Mucosa of gallbladder (tissue), 1 donor: ENCODE data around the gene ESAM. TPM values are rescaled to one million over a fixed set of nuclear protein-coding genes. Genes with fewer than 3 reads are reported as not detected.
A peak's percentile ranks its signal among the peaks of the same experiment; 100 is the strongest.

Experiments used
- DNase-seq: peaks from one replicate; pipeline ENCODE4 v3.0.0-alpha.2; 2020; ENCODE audit warnings: low spot score
- total RNA-seq: library from RNA; stranded (reverse); gene quantifications from one replicate; pipeline ENCODE4 v1.2.1, GENCODE V29; 2021
- donor health status: DM: no; HTN: no; CAD: no.

Gene ESAM, protein sequence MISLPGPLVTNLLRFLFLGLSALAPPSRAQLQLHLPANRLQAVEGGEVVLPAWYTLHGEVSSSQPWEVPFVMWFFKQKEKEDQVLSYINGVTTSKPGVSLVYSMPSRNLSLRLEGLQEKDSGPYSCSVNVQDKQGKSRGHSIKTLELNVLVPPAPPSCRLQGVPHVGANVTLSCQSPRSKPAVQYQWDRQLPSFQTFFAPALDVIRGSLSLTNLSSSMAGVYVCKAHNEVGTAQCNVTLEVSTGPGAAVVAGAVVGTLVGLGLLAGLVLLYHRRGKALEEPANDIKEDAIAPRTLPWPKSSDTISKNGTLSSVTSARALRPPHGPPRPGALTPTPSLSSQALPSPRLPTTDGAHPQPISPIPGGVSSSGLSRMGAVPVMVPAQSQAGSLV
- total RNA-seq: 22.0 TPM

DNA sequence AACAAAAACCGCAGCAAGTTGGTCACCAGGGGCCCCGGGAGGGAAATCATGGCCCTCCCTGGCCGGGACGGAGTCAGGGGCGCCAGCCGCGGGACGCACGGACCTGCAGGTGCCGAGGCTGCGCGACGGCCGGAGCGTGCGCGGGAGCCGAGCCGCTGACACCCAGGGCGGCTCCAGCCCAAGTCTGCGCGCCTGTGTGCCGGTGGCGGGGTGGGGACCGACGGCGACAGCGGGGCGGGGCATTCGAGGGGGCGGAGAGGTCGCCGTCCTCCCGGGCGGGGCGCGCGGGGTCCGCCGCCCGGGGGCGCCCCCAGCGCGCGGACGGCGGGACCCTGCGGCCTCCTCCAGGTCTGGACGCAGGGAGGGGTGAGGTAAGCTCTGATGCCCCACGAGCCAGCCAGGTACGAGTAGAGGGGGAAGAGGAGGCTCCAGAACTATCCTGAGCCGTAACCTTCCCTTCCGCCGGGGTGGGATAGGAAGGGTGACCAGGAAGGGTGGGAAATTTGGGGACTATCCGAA is at the start of gene ESAM:
Gene ESAM, minus strand, starts transcription at position 186 of the 519 bp plus-strand sequence. Its CDS starts 136 bp downstream, at position 50.
- DNase-seq: no peak

DNA sequence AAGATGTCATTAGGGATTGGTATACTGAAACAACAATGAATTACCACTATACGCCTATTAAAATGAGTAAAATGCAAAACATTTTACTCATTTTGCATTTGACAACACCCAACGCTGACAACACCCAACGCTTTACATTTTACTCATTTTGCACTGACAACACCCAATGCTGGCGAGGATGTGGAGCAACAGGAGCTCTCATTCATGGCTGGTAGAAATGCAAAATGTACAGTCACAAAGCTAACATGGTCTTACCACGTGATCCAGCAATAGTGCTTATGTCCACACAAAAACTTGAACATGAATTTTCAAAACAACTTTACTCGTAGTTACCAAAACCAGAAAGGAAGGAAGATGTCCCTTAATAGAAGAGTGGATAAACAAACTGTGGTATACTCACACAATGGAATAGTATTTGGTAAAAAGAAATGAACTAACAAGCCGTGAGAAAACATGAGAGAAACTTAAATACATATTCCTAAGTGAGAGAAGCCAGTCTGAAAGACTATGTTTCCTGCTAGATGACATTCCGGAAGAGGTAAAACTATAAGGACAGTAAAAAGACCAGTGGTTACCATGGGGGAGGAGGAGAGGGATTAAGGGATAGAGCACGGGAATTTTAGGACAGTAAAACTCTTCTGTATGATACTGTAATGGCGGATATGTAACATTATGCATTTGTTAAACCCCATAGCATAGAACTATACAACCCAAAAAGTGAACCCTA is 49.5 kb upstream of the ESAM start:
- no peak for DNase-seq

- DNase-seq: no peak
These were observed 45.7 kb upstream of the ESAM start for GRCh38 chr11:124807660-124808270.

DNA sequence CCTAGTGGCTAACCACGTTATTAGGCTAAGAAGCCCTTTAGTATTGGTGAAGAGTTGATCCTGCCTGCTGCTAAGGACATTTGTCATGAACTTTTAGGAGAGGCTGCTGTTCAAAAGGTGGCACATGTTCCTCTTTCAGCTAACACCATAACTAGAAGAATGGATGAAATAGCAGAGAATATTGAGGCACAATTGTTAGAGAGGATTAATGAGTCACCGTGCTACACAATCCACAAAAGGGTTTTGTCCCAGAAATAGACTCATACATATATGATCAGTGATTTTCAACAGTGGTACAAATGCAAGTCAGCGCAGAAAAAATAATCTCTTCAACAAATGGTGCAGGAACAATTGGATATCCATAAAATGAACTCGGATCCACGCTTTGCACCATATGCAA is 45.1 kb upstream of the ESAM start:
- DNase-seq: no peak

DNA sequence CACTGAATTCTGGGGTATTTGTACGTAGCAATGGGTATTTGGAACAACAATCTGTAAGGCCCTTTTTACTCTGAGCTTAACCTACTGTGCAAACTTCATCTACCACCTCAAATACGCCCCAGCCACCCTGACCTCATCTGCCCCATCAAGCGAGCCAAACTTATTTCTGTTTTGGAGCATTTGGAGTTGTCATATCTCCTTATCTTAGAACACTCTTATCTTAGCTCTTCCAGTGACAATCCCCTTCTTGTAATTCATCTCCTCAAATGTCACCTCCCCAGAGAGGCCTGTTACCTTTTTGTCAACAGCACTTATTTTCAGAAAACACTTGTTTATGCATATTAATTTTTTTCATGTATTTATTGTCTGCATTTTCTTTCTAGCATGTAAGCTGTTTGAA is 42.8 kb upstream of the ESAM start:
- DNase-seq: no peak

DNA sequence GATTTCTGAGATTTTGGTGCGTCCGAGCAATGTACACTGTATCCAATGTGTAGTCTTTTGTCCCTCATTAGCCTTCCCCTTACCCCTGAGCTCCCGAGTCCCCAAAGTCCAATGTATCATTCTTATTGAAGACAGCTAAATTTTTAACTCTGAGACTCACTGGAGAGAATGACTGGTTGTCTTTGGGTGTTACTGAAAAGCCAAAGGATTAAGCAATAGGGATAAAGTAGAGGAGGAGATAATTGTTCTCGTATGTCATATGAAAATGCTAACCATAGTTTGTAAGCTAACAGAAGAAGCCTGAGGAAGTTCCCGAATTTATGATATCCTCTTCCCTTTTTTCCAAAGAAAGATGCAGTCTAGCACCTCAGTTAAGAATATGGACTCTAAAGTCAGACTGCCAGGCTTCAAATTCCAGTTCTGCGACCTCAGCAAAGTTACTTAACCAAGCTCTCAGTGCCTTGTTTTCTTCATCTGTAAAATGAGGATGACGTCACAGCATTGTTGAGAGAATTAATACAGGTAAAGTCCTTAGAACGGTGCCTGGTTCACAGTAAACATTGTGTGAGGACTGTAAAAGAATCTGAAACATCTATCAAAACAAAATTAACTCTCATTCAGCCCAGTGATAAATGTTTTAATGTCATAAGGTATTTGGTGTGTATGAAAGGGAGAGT is 39.7 kb upstream of the ESAM start:
- DNase-seq: no peak

GRCh38 chr11:124801014-124801413 is 38.9 kb upstream of the ESAM start:
- DNase-seq: no peak

DNA sequence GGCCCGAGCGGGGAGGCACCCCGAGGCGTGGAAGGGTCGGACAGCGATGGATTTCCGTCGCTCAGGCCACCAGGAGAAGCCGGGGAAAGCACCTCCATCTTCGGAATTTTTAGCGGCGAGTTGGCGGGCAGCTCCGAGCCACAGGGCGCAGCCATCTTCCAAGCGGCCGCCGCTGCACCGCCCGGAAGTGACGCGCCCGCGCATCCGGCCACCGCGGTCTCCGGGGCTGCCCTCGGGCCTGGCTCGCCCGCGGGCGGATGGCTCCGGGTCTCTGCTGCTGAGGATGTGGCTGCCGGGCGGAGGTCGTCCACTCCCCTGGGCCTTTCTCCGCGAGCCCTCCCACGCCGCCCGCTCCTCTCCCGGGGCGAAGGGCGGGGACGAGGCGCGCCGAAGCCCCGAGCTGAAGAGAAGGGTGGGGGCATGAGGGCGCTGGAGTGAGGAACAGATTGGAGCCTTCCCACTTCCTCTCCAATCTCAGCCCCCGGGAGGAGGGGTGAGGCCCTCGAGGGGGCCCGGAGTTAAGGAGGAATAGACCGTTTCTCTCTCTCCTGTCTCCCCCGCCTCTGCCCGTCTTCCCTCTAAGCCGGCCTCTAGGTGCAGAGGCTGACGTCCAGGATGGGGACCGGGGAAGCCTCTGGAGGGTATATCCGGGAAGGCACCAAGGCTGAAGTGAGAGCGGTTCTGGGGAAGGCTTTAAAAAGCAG is 38.3 kb upstream of the ESAM start, which contains the start of gene MSANTD2:
Gene MSANTD2, minus strand, starts transcription at position 181 of the 704 bp plus-strand sequence. Its CDS starts 26 bp downstream, at position 155.
- peak; percentile 80 for DNase-seq

GRCh38 chr11:124799348-124800225 is 37.5 kb upstream of the ESAM start:
- peak; percentile 11 for DNase-seq

DNA sequence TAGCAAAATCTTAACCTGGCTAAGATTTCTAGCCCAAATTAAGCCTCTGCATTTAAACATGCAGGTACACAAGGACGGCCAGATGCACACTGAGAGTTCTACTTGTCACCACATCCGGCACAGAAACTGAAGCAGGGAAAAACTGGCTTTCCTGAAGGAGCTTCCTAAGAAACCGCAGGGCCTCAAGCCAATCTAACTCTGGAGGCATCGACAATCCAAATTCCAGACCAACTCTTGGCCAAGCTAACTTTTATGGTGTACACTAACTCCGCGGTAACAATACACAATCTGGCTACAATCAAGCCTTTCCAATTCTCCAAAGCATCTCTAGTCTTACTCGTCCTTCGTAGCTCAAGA is 36.9 kb upstream of the ESAM start:
- DNase-seq: no peak

DNA sequence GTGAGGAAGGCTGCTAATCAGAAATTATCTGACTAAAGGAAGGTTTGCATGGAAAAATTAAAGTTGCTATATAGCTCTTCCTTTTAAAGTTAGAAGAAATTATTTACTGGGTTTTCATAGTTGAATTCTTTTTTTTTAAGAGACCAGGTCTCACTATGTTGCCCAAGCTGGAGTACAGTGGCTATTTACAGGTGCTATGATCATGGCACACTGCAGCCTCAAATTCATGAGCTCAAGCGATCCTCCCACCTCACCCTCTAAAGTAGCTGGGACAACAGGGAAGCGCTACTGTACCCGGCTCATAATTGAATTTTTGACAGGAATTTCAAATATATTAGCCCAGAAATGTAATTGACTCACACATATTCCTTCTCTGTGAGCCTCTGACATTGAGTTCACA is 34.2 kb upstream of the ESAM start:
- DNase-seq: no peak

DNA sequence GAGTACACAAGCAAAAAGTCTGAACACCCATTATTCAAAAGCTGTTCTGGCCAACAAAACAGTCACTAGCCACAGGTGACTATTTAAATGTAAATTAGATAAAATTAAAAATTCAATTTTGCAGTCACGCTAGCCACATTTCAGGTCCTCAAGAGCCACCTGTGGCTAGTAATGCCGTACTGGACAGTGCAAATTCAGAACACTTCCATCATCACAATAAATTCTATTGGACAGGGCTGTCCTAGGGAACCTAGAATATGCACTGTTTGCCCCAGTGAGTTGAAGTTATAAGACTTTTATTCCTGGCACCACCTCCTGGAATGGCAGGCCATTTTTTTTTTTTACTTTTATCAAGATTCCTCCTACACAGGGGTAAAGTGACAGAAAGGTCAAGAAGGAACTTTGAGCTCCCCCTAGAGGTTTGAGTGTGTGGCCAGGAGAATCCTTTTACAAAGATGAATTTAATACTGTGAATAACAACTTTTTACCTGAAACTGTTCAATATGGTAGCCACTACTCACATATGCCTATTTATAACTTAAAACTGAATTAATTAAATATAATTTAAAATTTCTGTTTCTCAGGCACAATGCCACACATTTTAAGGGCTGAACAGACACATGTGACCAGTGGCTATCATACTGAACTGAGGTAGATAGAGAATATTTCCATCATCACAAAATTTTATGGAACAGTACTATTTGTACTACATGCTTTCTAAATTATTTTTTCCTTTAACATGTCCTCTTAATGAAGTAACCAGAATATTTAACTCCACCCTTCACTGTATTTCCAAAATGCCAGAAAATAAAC is 31.6 kb upstream of the ESAM start:
- DNase-seq: no peak

GRCh38 chr11:124791626-124792341 is 29.7 kb upstream of the ESAM start:
- no peak for DNase-seq

GRCh38 chr11:124788521-124788920 is 26.4 kb upstream of the ESAM start:
- no peak for DNase-seq

GRCh38 chr11:124784051-124784450 is 22.0 kb upstream of the ESAM start:
- DNase-seq: no peak

- DNase-seq: no peak
These were observed 20.9 kb upstream of the ESAM start for GRCh38 chr11:124783002-124783401.

- DNase-seq: no peak
These were observed 17.5 kb upstream of the ESAM start for GRCh38 chr11:124779568-124779967.

DNA sequence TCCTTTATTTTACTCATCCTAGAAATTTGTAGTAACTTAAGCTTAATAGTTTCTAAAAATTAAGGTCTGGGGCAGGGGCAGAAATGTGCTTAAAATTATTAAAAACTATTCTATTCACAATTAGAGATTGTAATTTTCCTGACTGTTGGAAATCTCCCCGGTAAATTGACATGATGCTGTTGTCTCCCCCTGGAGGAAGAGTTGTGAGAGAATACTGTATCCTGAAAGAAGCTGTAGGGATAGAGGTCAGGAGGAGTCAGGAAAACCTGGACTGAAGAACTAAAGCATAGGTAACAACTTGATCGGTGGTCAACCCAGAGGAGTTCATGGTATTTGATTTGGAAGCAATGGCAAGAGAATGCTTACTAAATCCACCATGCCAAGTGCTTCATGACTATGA is 16.2 kb upstream of the ESAM start:
- DNase-seq: no peak
